Measurements from ENCODE around the gene LMAN2.

Gene LMAN2

DNA sequence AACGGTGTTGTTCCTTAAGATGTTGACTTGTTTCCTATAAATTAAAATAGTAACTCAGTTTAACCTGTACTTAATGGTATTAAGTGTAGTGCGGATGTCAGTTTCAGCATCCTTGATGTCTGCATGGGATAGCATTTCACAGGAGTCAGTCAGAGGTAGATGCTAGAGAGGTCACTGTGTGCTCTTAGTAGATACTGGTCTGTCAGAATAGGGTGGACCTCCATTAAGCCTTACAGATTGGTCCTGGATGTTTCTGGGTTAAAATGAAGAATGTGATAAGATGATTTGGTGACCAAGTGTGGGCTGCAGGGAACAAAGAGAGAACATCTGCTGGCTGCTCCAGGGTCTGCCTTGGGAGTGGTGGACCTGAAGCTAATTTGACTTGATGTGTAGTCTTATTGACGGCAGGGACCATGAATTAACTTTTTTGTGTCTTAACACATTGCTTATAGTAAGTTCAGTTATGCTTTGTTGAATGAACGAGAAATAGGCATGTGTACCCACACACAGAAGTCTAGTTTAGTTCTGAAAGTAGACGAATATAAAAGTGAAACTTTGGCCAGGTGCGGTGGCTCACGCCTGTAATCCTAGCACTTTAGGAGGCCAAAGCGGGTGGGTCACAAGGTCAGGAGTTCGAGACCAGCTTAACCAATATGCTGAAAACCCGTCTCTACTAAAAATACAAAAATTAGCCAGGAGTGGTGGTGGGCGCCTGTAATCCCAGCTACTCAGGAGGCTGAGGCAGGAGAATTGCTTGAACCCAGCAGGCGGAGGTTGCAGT, 60.5 kb downstream of the LMAN2 start:
- H3K36me3 Mint-ChIP-seq (ENCODE audit: low read depth) = peaks cover 92% of the 10 kb centered on the region
- H3K9me3 Mint-ChIP-seq = no peaks in the 10 kb centered on the region
- H3K27ac Mint-ChIP-seq = no peak overlapping the region
- intact Hi-C loops (cut with micrococcal nuclease) = no loop called here
- H3K4me3 Mint-ChIP-seq = no peak overlapping the region
- H3K27me3 Mint-ChIP-seq = no peaks in the 10 kb centered on the region
- H3K4me1 Mint-ChIP-seq (ENCODE audit: low read depth) = peaks cover 14% of the 10 kb centered on the region

DNA sequence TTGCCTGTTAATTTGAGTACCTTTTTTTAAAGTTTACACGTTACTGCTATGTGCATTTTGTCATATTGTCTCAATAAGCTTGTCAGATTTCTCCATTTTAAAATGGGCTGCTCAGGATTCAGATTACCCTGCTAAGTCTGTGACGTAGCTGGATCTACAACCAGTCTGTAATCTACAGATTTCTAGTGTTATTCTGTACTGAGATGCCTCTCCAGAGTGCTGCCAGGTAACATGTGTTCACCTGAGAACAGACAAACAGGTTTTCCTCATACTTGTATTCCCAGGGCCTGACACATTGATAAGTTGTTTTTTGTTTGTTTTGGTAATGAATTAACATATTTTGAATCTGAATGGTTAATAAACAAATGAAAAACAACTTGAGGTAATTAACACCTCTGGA, 63.3 kb downstream of the LMAN2 start:
- no peaks in the 10 kb centered on the region for H3K4me1 Mint-ChIP-seq (ENCODE audit: low read depth)
- H3K9me3 Mint-ChIP-seq = no peaks in the 10 kb centered on the region
- intact Hi-C loops (cut with micrococcal nuclease) = no loop called here
- H3K27me3 Mint-ChIP-seq = no peaks in the 10 kb centered on the region
- peaks cover 90% of the 10 kb centered on the region for H3K36me3 Mint-ChIP-seq (ENCODE audit: low read depth)
- no peak overlapping the region for H3K4me3 Mint-ChIP-seq
- H3K27ac Mint-ChIP-seq = no peak overlapping the region
